ENCODE measurements around the gene NACAD.

Gene NACAD

DNA sequence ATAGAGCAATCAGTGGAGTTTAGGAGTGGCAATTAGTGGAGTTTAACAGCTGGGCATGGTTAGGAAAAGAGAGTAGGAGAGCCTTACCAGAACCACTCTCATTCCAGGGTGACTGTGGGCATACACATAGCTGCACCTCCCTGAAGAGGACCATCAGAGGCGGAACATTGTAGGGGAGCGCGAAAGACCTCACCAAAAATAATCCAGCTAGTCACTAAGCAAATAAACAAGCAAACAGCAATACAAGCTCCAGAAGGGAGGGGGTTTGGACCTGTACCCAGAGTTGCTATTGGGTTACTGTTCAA, 4.1 kb upstream of the NACAD start:
- Histone ChIP-seq H3K79me2 (ENCODE audit: control insufficient read depth, low read length) (no peaks in the 10 kb centered on the region), H3K36me3 (ENCODE audit: control insufficient read depth, low read length) (peaks cover 5% of the 10 kb centered on the region), H3K4me1 (ENCODE audit: control insufficient read depth, low read length) (peaks cover 7% of the 10 kb centered on the region), H3K27ac (ENCODE audit: low read depth, low read length) (no peak overlapping the region), H3K9me2 (replicated peaks; ENCODE audit: control insufficient read depth, low read length) (no peaks in the 10 kb centered on the region), H4K20me1 (ENCODE audit: control insufficient read depth, insufficient read depth, low read depth, low read length) (no peaks in the 10 kb centered on the region), H3K27me3 (ENCODE audit: control insufficient read depth, low read length) (peaks cover 16% of the 10 kb centered on the region), H3K9me3 (ENCODE audit: control insufficient read depth, insufficient read depth, low read length) (no peaks in the 10 kb centered on the region), H3K4me2 (ENCODE audit: low read length) (no peak overlapping the region), H3K4me3 (ENCODE audit: low read length) (no peak overlapping the region), H3F3A (ENCODE audit: control insufficient read depth, insufficient read depth) (peaks cover 18% of the 10 kb centered on the region)
- TF ChIP-seq EZH2phosphoT487 (IDR thresholded peaks at IDR 0.05; ENCODE audit: borderline replicate concordance, low read length): no peak
- TF ChIP-seq, protein P1, sequence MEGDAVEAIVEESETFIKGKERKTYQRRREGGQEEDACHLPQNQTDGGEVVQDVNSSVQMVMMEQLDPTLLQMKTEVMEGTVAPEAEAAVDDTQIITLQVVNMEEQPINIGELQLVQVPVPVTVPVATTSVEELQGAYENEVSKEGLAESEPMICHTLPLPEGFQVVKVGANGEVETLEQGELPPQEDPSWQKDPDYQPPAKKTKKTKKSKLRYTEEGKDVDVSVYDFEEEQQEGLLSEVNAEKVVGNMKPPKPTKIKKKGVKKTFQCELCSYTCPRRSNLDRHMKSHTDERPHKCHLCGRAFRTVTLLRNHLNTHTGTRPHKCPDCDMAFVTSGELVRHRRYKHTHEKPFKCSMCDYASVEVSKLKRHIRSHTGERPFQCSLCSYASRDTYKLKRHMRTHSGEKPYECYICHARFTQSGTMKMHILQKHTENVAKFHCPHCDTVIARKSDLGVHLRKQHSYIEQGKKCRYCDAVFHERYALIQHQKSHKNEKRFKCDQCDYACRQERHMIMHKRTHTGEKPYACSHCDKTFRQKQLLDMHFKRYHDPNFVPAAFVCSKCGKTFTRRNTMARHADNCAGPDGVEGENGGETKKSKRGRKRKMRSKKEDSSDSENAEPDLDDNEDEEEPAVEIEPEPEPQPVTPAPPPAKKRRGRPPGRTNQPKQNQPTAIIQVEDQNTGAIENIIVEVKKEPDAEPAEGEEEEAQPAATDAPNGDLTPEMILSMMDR (IDR thresholded peaks at IDR 0.05; ENCODE audit: low read depth, low read length, poor library complexity, severe bottlenecking): no peak

DNA sequence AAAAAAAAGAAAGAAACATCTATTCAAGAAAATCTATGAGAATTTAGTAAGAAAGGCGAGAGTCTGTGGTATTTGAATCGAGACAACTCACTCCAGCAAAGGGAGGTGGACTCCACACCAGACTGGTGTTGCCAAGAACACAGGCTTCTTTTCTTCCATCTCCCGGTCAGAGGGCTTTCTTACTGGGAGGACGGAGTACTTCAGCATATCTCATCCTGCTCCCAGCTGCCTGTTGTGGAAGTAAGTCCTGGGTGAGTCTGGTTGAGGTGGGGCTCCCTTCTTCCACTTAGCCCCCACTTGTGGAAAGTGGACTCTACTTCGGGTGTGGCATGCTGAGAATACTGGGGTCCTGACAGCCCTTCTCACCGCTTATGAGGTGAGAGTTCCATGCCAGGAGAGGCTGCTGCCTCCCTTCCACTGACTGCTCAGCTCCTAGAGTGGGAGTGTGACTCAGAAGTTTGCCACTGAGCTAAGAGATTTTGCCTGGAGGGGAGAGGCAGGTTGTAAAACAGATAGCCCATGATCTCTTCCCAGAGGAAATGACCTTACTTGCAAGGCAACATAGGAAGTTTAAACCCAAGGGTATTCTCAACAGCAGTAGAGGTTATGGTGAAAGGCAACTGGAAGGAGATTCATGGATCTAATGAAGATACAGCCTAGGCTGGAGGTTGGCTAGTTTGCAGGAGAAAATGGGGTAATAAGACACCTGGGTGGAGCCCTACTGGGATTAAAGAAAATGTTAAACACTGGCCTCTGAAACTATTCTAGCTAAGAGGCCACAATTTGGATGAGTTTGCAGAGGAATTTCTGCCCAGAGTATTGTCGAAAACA, 3.5 kb upstream of the NACAD start:
- Histone ChIP-seq H3K4me3 (ENCODE audit: low read length) (no peak overlapping the region), H3K4me1 (ENCODE audit: control insufficient read depth, low read length) (peaks cover 4% of the 10 kb centered on the region), H3K9me2 (replicated peaks; ENCODE audit: control insufficient read depth, low read length) (no peaks in the 10 kb centered on the region), H3K4me2 (ENCODE audit: low read length) (no peak overlapping the region), H3K36me3 (ENCODE audit: control insufficient read depth, low read length) (no peaks in the 10 kb centered on the region; the same call in 1 of the 2 replicates), H3K79me2 (ENCODE audit: control insufficient read depth, low read length) (no peaks in the 10 kb centered on the region), H3K9me3 (ENCODE audit: control insufficient read depth, insufficient read depth, low read length) (no peaks in the 10 kb centered on the region), H3K27ac (ENCODE audit: low read depth, low read length) (no peak overlapping the region), H4K20me1 (ENCODE audit: control insufficient read depth, insufficient read depth, low read depth, low read length) (no peaks in the 10 kb centered on the region), H3F3A (ENCODE audit: control insufficient read depth, insufficient read depth) (peaks cover 12% of the 10 kb centered on the region), H3K27me3 (ENCODE audit: control insufficient read depth, low read length) (peaks cover 16% of the 10 kb centered on the region)
- TF ChIP-seq, protein P1 (IDR thresholded peaks at IDR 0.05; ENCODE audit: low read depth, low read length, poor library complexity, severe bottlenecking): no peak
- TF ChIP-seq EZH2phosphoT487 (IDR thresholded peaks at IDR 0.05; ENCODE audit: borderline replicate concordance, low read length): no peak

DNA sequence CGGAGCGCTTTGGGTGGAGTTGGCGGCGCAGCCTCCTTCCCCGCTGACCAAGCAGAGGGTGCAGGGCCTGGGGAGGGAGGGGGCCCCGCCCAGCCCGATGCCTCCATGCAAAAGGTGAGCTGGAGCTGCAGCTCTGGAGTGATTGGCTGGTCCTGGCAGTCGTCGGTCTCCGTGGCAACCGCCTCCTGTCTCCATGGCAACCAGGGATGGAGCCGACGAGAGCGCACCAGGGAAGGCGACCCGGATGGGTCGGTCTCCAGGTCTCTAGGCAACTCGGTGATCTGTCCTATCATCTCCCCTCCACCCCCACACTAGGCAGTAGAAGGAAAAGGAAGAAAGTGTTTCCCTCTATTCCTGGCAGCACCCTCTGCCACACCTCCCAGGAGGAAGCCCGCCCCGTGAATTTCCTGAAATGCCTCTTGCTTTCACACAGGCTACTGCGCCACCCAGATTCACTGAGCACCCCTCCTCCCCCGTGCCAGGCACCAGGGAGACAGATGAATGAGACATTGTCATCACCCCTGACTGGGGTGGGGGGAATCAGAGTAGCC, 647 bp upstream of the NACAD start:
- Histone ChIP-seq H3F3A (ENCODE audit: control insufficient read depth, insufficient read depth) (peaks cover under 1% of the 10 kb centered on the region; the same call in 1 of the 2 replicates), H3K79me2 (ENCODE audit: control insufficient read depth, low read length) (no peaks in the 10 kb centered on the region), H4K20me1 (ENCODE audit: control insufficient read depth, insufficient read depth, low read depth, low read length) (no peaks in the 10 kb centered on the region), H3K27ac (ENCODE audit: low read depth, low read length) (no peak overlapping the region), H3K27me3 (ENCODE audit: control insufficient read depth, low read length) (peaks cover 20% of the 10 kb centered on the region), H3K36me3 (ENCODE audit: control insufficient read depth, low read length) (no peaks in the 10 kb centered on the region), H3K9me3 (ENCODE audit: control insufficient read depth, insufficient read depth, low read length) (no peaks in the 10 kb centered on the region), H3K4me2 (ENCODE audit: low read length) (no peak overlapping the region; the same call in 1 of the 2 replicates), H3K4me1 (ENCODE audit: control insufficient read depth, low read length) (no peaks in the 10 kb centered on the region), H3K9me2 (replicated peaks; ENCODE audit: control insufficient read depth, low read length) (no peaks in the 10 kb centered on the region), H3K4me3 (ENCODE audit: low read length) (no peak overlapping the region)
- 0 out of 2 replicates have a peak, but pooled peaks have one; percentile 39 for TF ChIP-seq EZH2phosphoT487 (IDR thresholded peaks at IDR 0.05; ENCODE audit: borderline replicate concordance, low read length)
- TF ChIP-seq, protein P1 (IDR thresholded peaks at IDR 0.05; ENCODE audit: low read depth, low read length, poor library complexity, severe bottlenecking): no peak

All from DOHH2 (cell line).